Loucy (cell line): ENCODE measurements around the gene OXCT1.

ENCODE experiments used
- EZH2phosphoT487 ChIP-seq: fragments of 200-600 bp; IDR thresholded peaks from 2 replicates; pipeline ENCODE4 v1.6.1; 2018; ENCODE audit warnings: antibody characterized with exemption, mild to moderate bottlenecking, moderate library complexity, borderline replicate concordance
- TF ChIP-seq, protein P1 (sequence below): fragments of 200-600 bp; sonication (generic); conservative IDR thresholded peaks from 2 replicates; pipeline ENCODE4 v1.5.1; 2014; ENCODE audit warnings: mild to moderate bottlenecking, antibody characterized with exemption, low read length

DNA sequence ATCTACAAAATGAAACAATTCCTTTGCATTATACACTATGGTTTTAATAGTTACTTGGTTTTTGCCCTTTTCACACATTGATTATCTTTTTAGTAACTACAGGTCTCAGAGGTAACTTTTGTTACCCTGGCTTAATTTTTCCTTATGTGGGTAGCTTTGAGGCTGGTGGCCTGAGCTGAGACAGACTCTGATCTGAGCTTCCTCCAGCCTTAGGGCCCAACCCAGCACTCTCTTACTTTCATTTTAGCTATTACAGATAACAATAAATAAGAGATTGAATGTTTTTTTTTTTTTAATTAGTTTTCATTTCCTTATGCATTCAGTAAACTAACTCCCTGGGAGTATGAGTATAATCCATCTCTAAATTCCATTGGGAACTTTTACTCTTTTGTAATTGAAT lies 15.1 kb upstream of the OXCT1 start:
- TF ChIP-seq, protein P1, sequence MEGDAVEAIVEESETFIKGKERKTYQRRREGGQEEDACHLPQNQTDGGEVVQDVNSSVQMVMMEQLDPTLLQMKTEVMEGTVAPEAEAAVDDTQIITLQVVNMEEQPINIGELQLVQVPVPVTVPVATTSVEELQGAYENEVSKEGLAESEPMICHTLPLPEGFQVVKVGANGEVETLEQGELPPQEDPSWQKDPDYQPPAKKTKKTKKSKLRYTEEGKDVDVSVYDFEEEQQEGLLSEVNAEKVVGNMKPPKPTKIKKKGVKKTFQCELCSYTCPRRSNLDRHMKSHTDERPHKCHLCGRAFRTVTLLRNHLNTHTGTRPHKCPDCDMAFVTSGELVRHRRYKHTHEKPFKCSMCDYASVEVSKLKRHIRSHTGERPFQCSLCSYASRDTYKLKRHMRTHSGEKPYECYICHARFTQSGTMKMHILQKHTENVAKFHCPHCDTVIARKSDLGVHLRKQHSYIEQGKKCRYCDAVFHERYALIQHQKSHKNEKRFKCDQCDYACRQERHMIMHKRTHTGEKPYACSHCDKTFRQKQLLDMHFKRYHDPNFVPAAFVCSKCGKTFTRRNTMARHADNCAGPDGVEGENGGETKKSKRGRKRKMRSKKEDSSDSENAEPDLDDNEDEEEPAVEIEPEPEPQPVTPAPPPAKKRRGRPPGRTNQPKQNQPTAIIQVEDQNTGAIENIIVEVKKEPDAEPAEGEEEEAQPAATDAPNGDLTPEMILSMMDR = no peak
- TF ChIP-seq EZH2phosphoT487 = no peak
